Bone marrow (tissue), 2 donors: ENCODE data around the gene FRMD4A.

Experiments used
- DNase-seq, 2 donors: peaks; one replicate each; lab custom pipeline; 2025; lab: John Stamatoyannopoulos, UW

FRMD4A gene

DNA sequence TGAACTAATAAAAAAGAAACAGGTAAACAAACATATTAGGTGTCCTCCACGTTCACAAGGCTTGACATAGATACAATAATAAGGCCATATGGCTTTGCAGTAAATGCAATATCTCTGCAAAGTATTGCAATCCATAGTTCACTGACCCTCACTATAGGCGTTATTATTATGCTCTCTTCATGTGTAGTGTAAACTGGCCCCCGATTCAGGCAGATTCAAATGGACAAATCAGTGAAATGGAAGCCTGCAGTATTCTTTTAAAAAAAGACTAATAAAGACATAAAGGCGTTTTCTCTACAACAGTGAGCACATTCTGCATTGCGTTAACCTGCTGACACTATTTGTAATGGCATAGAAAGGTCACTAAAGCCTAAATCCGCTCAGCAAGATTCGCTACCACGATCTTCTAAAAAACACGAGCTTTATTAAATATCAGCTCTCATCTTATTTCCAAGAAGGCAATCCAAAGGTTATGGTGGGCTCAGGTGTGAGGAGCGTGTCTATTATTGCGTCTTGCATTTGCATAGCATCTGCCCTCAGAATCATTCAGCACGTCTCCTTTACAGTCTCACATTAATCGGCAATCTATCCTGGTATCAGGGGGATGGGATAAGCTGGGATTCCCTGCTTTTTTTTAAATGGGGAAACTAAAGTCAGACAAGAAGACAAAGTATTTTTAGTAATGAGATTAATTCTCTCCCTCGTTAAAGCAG, 36.2 kb downstream of the FRMD4A start:
- DNase-seq = no peak

DNA sequence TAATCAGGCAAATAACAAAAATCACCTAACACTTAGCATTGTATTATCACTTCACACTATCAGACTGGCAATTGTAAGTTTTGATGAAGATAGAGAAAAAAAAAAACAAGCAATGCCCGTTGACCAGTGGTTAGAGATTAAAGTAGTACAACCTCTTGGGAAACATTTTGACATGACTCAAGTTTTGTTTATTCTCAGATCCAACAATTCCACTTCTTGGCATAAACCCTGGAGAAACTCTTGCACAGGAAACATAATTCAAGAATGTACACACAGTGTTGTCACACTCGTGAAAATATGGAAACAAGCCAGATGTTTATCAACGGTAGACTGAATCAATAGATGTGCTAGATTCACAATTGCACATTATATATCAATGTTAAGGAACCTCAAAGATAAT, 37.2 kb downstream of the FRMD4A start:
- DNase-seq = no peak

DNA sequence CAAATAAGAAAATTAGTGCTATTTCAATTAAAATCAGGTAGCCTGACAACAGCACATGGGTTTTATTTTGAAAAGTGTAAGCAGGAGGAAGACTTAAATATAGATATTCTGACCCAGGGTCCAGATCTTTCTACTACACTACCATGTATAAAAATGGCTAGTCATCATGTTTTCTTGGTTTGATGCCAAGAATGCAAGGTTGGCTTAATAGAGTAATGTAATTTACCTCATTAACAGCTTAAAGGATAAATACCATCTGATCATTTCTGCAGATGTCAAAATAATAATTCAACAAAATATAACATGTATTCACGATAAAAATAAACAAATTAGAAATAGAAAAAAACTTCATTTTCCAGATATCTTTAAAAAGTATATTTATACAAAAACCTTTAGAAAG, 39.4 kb downstream of the FRMD4A start:
- DNase-seq = no peak

DNA sequence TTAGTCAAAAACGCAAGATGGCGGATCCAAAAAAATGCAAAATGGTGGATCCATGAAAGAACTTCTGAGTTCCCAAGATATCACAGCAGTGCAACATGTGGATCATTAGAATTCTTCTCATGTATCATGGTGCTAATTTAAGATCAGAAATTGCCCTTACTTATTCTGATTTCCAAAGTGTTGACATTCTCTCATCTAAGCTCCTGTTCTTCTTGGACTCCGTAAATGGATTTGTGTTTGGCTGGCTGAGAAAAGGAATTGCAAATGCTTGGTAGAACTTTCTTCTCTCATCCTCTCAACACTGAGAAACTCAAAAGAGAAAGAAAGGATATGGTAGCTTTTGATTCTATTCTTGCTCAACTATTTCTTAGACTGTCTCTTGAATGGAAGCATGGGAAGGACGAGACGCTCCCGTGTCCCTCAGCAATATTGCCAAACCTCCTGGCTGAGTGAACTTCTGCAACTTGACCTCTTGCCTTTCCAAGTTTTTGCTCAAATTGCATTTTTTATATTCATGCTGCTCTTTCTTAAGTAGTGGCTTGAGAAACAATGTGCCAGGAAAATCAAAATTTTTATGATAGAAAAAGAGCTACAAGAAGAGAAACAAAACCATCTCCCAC, 44.7 kb downstream of the FRMD4A start:
- no peak for DNase-seq

DNA sequence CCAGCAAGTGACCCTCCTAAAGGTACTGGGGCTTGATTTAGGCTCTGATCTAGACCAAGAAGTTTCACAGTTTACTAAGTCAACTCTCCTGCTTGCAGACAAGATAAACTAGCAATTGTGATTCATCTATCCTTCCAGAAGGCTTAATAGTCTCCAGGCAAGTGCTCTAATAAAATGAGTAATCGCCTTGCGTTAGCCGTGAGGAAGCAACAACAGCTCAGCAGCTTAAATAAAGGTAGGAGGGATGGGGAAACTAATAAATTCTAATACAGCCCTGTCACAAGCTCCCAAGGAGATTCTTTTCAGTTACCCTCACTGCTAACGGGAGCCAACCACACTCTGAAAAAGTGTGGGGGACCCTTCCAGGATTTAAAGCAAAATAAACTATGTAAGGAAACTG, 48.4 kb downstream of the FRMD4A start:
- DNase-seq = no peak

DNA sequence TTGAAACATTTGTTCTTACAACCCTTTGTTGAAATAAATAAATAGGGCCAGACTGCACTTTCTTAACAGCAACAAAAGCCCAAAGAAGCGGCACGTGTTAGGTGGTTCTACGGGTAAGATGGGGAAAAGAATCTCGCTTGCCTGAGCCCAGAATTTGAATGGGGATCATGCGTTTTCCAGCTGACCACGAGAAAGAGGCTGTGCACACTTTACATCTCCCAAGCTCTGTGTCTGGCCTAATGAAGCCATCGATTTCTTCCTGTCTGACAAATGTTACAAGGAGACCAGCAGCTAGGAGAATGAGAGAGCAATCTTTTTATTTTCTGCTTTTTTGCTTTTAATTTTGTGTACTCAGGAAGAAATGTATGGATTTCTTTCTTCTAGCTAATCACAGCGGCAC, 52.2 kb downstream of the FRMD4A start:
- DNase-seq = no peak

DNA sequence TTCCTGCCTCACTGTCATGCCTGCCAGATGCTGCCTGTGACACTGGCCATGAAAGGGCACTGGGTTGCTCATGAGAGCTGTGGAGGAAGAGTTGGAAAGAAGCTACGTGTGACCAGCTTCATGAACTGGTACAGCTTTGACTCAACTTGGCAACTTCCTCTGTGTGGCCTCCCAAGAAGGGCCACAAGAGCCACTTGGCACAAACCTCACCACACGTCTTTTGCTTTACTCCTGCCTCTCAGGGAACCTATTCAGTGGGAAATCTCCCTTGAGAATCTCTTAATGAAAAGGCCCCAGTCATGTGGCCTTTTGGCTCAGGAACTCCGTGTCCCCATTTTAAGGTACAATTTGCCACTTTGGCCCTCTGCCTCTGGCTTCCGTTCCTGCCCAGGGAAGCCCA, 54.5 kb downstream of the FRMD4A start:
- no peak for DNase-seq

DNA sequence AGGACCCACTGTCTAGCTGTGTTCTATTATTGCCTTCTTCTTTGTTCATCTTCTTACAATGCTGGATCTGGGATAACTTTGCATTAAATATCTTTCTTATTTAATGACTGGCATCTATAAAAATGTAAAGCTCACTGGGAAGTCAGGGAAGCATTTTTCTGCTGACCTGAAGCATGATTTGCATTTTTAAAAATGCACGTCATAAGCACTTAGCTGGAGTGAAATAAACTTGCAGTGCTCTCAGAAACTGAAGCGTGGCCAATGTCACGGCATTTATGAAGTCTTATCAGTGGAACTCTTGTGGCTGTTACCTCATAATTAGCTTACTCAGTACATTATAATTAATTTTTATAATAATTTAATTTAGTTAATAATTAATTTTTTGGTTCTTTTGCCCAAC, 59.1 kb downstream of the FRMD4A start:
- no peak for DNase-seq

DNA sequence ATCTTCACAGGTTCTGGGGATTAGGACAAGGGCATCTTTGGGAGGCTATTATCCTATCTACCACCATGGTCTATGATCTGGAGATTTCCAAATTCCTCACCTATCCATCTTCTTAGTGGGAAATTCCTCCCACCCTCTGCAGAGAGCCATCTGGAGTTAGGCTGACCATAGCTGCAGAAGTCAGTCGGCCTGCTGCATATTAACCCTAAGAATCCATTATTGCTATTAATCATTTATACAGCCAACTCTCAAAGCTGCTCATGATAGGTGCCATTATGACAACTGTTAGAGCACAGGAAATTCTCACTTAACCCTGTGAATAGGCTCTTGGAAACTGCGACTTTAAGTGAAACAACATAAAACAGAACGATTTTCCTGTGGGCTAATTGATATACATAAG, 60.4 kb downstream of the FRMD4A start:
- no peak for DNase-seq

DNA sequence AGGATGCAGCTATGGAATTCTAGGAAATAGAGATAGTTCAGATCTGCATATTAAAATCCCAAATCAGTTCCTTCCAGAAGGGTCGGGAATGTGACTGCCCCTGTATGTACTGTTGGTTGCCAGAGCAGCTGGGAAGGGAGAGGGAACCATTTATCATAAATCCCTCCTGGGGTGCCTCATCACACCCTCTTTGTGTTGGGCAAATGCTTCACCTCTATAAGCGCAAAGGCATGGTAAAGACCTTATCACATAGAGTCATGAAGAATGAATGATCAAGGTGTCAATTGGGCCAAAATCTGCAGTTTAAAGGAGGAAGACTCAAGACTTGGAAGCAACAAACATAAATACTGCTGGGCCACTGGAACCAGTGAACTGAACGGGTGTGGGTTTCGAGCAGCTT, 65.0 kb downstream of the FRMD4A start:
- DNase-seq = no peak

DNA sequence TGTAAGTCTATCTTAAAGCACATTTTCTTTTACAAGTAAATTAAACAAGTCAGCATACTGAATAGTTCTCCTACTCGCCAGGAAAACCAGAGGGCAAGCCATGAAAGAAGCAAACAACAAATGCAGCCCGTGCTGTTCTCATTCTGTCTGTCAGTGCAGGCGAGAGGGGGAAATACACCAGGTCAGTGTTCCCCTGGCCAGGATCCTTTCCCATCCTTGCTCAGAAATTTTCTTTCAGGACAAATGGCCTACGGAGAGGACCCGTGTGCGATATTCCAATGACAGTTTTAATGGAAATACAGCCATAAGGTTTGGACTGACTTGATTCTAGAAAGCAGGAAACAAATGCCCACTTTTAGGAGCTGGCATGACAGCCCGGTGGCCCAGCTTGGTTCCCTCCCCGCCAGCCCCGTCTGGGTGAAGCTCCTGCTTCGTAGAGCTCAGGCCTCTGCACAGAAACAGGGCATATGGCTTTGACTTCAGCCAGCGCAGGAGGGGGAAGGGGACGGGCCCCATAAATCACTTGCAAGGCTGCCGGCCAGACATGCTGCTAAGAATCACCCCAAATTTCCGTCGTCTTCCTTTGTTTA, 67.8 kb downstream of the FRMD4A start:
- no peak for DNase-seq

DNA sequence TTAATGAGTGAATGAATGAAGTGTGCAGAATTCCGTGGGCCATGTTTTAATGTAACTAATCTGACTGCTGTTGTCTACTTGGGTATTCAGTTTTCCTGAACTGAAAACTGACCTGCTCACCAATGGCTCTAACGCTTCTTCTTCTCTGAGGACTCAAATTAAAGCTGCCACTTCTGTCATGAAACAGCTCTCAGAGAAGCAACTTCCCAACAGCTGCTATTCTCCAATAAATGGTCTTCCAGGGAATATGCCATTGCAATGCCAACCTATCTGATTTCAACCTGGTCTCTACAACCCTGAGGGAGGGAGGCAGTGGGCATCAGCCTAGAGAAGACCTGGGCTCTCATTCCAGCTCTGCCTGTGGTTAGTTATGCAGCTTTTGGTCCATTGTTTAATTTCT, 69.4 kb downstream of the FRMD4A start:
- DNase-seq = no peak

DNA sequence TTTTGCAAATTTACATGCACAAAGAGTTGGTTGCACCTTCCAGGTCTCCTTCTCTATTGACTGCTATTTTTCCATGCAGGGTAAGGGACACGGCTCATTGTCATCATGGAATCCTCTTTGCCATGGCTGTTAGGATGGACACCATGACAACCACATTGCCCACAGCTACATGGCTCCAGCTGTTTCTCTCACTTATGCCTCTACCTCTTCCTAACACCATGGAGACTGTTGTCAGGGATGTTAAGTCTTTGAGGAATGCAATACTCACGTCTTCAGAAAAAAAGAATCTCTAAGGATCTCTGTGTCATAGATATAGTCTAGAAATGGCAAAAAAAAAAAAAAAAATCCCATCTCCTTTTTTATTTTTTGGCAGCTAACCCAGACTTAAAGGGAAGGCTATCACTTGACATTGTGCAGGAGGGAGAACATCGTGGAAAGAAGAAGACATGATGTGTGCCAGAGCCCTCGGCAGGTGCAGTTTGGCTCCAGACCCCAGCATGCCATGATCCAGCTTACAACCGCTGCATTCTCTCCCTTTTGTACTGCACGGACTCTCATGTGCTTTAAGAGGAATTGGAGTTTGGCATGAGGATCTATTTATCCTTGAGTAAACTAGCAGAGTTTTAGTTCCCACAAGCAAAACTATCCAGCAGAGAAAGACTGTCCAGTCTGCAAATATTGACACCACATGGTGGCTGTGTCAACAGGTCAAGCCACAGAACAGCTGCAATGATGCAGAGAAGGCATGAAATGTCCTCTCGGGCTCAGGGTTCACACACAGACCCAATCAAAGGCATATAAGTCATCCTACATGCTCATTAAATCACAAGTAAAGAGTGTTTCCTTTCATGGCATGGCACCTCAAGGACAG, 70.8 kb downstream of the FRMD4A start:
- DNase-seq = no peak

DNA sequence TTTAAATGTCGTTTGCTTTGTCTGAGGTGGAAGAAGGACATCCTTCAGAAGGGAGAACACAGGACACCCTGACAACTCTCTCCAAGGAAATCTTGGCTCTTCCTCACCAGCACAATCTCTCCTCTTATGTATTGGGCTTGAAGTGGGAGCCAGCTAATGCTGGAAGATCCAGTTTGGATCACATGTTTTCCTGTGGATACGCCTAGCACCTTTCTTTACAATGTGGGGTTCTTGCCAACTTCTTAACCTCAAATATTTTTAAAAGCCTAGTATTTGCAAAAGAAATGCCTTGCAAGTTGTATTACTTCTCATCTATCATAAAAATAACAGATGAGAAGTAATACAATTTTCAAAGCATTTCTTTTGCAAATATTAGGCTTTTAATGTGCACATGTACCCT, 76.4 kb downstream of the FRMD4A start:
- no peak for DNase-seq

DNA sequence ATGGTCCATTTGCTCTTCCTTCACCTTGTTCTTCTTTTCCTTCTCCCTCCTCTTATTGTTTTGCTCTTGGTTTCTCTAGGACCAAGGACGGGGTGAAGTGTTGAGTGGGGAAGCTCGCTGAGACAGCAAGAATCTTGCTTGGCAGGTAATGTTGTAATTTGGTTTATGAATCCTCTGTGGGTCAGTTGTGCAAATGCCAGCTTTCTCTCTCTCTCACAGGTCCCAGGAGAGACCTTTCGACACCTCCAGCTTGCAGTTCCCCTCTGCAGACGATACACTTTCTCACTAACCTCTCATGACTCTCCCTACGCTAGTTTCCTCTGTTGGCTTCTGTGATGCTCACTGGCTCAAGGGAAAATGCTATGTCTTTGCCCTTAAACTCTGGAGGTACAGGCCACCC, 77.0 kb downstream of the FRMD4A start:
- no peak for DNase-seq

DNA sequence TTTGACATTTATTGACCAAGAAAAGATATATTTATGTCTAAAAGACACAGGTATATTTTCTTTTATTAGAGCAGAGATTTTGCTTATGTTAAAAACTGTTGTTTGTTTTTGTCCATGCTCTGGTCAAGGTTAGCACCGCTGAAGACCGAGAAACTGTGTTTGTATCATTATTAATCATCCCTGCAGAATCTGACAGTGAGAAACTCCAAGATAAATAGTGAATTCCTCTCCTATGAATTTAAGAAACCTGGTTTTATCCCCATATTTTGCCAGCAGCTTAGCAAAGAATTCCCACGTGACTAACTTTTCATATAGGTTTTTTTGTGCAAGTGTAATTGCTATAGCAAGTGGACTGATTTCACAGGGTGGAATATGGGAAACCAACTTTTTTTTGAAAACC, 77.6 kb downstream of the FRMD4A start:
- DNase-seq = no peak

DNA sequence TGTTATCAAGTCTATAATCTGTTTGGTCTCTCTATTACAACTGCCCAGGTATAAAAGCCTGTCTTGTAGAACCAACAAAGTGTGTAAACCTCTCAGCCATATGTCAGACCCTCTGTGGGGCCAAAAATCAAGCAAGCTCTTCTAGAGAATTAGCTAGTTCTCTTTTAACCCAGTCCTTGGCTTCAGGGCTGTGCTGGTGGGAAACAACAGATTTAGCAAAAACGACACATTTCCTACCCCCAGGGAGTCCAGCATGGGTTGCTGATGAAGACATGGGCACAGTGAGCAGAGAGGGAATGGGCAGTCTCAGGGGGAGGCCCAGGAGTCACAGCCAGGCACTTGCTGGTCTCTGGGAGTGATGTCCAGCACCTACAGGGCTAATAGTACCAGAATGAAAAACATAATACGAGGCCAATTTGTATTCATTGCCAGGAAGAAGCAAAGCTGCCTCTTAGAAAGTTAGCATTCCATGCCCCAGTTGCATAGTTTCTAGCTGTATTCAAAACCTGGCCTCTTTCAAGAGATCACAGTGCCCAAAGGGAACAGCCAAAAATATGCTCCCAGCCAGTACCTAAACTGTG, 80.1 kb downstream of the FRMD4A start:
- DNase-seq = no peak

DNA sequence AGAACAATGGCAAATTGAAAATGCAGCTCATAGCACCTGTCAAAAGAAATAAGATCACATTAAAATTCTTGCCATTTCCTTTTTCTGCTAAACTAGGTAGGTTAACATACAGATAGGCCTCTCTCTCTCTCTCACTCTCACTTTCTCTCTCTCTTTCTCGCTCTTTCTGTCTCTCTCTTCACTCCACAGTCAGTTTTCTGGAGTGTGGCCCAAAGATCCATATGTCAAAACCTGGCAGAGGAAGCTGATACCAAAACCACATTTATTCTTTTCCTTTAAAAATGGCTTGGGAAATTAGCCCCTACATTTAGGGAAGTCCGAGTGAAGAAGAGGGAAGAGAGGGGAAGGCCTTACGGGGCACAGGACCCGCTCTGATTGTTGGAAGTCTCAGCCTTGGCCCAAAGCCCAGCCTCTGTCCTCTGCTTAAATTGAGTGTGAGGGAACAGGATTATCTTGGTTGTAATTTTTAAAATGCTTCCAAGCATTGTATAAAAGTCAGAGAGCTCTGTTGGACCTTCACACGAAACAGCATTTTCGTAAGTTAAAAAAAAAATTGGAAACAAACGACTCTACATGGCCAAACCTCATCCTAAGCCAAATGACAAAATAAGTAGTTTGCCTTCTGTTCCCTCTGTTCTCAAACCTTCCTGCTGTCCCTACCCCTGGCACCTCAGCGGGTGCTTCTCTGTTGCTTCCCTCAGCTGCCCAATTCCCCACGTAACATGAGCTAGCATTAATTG, 83.2 kb downstream of the FRMD4A start:
- DNase-seq = no peak

DNA sequence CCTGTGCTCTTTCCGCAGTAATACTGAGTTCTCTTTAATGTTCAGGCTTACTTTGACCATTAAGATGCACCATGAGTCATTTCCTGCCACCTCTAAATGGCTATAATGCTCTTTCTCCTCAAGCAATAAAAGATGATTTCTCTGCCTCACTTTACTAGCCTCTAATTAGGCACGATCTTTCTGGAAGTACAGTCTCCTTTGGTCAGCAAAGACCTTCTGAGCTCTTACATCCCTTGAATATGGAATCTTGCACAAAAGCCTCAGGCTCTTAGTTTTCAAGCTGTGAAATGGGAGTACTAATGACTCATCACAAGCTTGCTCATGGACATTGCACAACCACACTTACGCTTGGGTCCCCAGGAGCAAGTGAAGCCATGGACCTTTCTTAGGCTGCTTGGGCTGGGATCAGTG, 85.9 kb downstream of the FRMD4A start:
- DNase-seq = no peak

DNA sequence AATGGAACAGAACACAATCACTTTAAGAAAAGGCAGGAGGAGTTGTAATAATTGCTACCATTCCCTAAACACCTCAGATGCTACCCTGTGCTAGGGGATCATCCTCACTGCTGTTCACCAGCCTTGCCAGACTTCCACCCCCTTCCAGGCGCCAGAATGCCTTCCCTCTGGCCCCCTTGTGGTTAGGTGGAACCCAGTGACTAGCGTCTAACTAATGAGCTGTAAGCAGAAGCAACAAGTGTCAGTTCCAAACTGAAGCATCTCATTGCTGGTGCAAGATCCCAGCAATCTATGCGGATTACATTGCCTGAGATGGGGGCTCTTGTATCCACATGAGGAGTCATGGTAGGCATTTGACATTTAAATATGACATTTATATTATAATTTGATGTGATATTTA, 86.6 kb downstream of the FRMD4A start:
- no peak for DNase-seq

DNA sequence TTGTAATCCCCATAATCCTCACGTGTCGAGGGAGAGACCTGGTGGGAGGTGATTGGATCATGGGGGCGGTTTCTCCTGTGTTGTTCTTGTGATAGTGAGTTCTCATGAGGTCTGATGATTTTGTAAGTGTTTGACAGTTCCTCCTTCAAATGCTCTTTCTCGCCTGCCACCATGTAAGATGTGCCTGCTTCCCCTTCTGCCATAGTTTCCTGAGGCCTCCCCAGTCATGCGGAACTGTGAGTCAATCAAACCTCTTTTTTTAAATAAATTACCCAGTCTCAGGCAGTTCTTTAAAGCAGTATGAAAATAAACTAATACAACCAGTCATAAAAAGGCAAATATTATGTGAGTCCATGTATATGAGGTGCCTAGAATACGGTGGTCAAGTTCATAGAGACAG, 87.5 kb downstream of the FRMD4A start:
- no peak for DNase-seq

DNA sequence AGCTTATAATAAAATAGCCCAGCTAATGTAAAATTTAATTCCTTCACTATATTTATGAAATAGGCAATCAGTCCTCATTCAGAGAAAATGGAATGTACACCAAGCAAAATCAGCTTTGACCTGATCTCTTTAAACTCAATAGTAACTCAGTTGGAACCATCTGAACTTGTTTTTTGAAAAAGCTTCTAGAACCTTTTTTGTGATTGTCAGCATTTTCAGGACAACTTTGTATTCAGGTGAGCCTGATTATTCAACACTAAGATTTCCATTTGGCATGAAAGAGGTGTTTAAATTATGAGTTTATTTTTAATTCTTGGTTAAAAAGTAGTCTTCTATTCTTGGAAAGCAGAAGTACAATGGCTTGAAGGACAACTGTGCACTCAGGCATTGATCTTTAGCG, 89.5 kb downstream of the FRMD4A start:
- no peak for DNase-seq
